ENCODE data around the gene TIMP4. TPM values are rescaled to one million over a fixed set of nuclear protein-coding genes. Genes with fewer than 3 reads are reported as not detected.

The TIMP4 gene
- total RNA-seq, 1 donor from 2014 or later, result 2.8 TPM

- H3K4me3 ChIP-seq (ENCODE audit: low read depth, low read length), result no peak overlapping the region
- no peak for TF ChIP-seq CTCF (IDR thresholded peaks at IDR 0.05; ENCODE audit: insufficient read depth, low read length, poor library complexity, severe bottlenecking)
- H3K36me3 ChIP-seq (ENCODE audit: control insufficient read depth, insufficient read depth, low read length), result no peaks in the 10 kb centered on the region
- DNase-seq (ENCODE audit: low read depth), result no peak
- H3K27me3 ChIP-seq (ENCODE audit: control insufficient read depth, insufficient read depth, low read length), result no peaks in the 10 kb centered on the region
Measured at GRCh38 chr3:12165909-12166308, 7.2 kb upstream of the TIMP4 start.

- Histone ChIP-seq H3K4me3 (ENCODE audit: low read depth, low read length) (no peak overlapping the region), H3K27me3 (ENCODE audit: control insufficient read depth, insufficient read depth, low read length) (no peaks in the 10 kb centered on the region)
Measured at GRCh38 chr3:12159227-12159601, 502 bp upstream of the TIMP4 start.

GRCh38 chr3:12157026-12157425, 1.7 kb downstream of the TIMP4 start:
- H3K4me3 ChIP-seq (ENCODE audit: low read depth, low read length), result no peak overlapping the region
- H3K36me3 ChIP-seq (ENCODE audit: control insufficient read depth, insufficient read depth, low read length), result no peaks in the 10 kb centered on the region
- TF ChIP-seq CTCF (IDR thresholded peaks at IDR 0.05; ENCODE audit: insufficient read depth, low read length, poor library complexity, severe bottlenecking), result no peak
- H3K27me3 ChIP-seq (ENCODE audit: control insufficient read depth, insufficient read depth, low read length), result no peaks in the 10 kb centered on the region
- no peak for DNase-seq (ENCODE audit: low read depth)

More at GRCh38 chr3:12159227-12159601, 502 bp upstream of the TIMP4 start:
- DNase-seq (ENCODE audit: low read depth), result no peak
- no peak for TF ChIP-seq CTCF (IDR thresholded peaks at IDR 0.05; ENCODE audit: insufficient read depth, low read length, poor library complexity, severe bottlenecking)
- H3K36me3 ChIP-seq (ENCODE audit: control insufficient read depth, insufficient read depth, low read length), result no peaks in the 10 kb centered on the region

GRCh38 chr3:12155828-12156227, 2.9 kb downstream of the TIMP4 start:
- Histone ChIP-seq H3K36me3 (ENCODE audit: control insufficient read depth, insufficient read depth, low read length) (no peaks in the 10 kb centered on the region), H3K27me3 (ENCODE audit: control insufficient read depth, insufficient read depth, low read length) (no peaks in the 10 kb centered on the region), H3K4me3 (ENCODE audit: low read depth, low read length) (no peak overlapping the region)
- TF ChIP-seq CTCF (IDR thresholded peaks at IDR 0.05; ENCODE audit: insufficient read depth, low read length, poor library complexity, severe bottlenecking), result no peak
- DNase-seq (ENCODE audit: low read depth), result peak; percentile 77

- H3K36me3 ChIP-seq (ENCODE audit: control insufficient read depth, insufficient read depth, low read length), result no peaks in the 10 kb centered on the region
- no peak for TF ChIP-seq CTCF (IDR thresholded peaks at IDR 0.05; ENCODE audit: insufficient read depth, low read length, poor library complexity, severe bottlenecking)
- H3K27me3 ChIP-seq (ENCODE audit: control insufficient read depth, insufficient read depth, low read length), result no peaks in the 10 kb centered on the region
- H3K4me3 ChIP-seq (ENCODE audit: low read depth, low read length), result no peak overlapping the region
- DNase-seq (ENCODE audit: low read depth), result no peak
Measured at GRCh38 chr3:12155264-12155663, 3.4 kb downstream of the TIMP4 start.

- H3K27me3 ChIP-seq (ENCODE audit: control insufficient read depth, insufficient read depth, low read length), result no peaks in the 10 kb centered on the region
- no peak for DNase-seq (ENCODE audit: low read depth)
- no peaks in the 10 kb centered on the region for H3K36me3 ChIP-seq (ENCODE audit: control insufficient read depth, insufficient read depth, low read length)
- no peak for TF ChIP-seq CTCF (IDR thresholded peaks at IDR 0.05; ENCODE audit: insufficient read depth, low read length, poor library complexity, severe bottlenecking)
- H3K4me3 ChIP-seq (ENCODE audit: low read depth, low read length), result no peak overlapping the region
Measured at GRCh38 chr3:12154151-12154550, 4.6 kb downstream of the TIMP4 start.

Measured in kidney epithelial cell (primary cell).